ENCODE data around the gene ARRDC3.

The ARRDC3 gene

DNA sequence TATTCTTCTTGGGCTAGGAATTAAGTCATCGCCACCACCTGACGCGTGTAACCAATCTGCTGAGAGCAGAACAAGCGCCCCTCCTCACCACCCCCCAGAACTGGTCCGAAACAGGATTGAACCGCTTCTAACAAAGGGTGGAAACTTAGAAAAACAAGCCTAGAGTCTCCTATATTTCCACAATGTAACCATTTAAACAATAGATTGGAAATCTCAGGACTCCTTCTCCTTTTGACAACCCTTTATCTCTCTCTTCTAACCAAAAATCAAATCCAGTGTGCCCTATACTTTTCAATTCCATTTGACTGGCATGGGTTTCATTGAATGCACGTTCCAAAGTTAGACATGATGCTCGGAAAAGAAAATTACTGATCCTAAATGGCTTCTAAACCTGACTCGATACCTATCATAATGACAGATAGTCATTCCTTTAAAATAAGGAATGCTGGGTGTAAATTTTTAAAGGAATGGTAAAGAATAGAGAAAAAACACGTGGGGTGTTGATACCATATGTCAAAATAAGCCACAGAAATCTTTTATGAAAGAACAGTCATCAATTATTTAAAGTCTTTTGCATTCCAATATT is 1.2 kb downstream of the ARRDC3 start:
- peak; percentile 85 for DNase-seq (ENCODE audit: low read depth)
- peak overlapping the region; percentile 83 for H3K4me3 ChIP-seq (ENCODE audit: low read depth, low read length)
- TF ChIP-seq POLR2A (IDR thresholded peaks at IDR 0.05; ENCODE audit: extremely low read depth, insufficient read length) (peak; percentile 46), MYC (IDR thresholded peaks at IDR 0.05; ENCODE audit: low read depth, low read length) (peak; percentile 54; the same call in 1 of the 2 replicates)
- TF ChIP-seq, protein P1, sequence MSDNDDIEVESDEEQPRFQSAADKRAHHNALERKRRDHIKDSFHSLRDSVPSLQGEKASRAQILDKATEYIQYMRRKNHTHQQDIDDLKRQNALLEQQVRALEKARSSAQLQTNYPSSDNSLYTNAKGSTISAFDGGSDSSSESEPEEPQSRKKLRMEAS (IDR thresholded peaks at IDR 0.05; ENCODE audit: low read depth, low read length), result peak; percentile 43; the same call in 1 of the 2 replicates
- TF ChIP-seq, protein P2, sequence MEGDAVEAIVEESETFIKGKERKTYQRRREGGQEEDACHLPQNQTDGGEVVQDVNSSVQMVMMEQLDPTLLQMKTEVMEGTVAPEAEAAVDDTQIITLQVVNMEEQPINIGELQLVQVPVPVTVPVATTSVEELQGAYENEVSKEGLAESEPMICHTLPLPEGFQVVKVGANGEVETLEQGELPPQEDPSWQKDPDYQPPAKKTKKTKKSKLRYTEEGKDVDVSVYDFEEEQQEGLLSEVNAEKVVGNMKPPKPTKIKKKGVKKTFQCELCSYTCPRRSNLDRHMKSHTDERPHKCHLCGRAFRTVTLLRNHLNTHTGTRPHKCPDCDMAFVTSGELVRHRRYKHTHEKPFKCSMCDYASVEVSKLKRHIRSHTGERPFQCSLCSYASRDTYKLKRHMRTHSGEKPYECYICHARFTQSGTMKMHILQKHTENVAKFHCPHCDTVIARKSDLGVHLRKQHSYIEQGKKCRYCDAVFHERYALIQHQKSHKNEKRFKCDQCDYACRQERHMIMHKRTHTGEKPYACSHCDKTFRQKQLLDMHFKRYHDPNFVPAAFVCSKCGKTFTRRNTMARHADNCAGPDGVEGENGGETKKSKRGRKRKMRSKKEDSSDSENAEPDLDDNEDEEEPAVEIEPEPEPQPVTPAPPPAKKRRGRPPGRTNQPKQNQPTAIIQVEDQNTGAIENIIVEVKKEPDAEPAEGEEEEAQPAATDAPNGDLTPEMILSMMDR (IDR thresholded peaks at IDR 0.05; ENCODE audit: low read depth, low read length), result no peak

DNA sequence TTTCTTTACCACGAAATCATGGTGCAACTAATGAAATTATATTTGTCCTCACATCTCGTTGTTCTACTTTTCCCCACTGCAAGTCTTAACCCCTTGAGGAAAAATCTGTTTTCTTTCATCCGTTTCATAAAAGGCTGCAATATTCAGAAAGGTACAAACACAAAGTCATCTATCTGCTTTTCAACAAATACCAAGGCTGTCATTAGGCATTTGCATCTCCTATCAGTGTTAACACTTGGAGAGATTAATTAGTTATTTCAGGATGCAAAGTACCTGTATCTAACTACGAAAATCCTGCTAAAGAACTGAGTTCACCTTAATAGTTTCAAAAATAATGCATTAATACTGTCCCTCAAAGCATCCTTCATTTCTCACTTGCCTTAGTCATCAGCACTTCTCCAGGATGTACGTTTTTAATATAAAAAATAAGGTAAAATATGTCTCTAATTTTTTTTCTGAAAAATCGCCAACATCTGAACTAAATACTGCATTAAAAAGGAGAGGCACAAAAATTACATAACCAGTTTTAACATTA is 1.8 kb downstream of the ARRDC3 start:
- TF ChIP-seq MYC (IDR thresholded peaks at IDR 0.05; ENCODE audit: low read depth, low read length) (no peak), POLR2A (IDR thresholded peaks at IDR 0.05; ENCODE audit: extremely low read depth, insufficient read length) (no peak)
- TF ChIP-seq, protein P2 (IDR thresholded peaks at IDR 0.05; ENCODE audit: low read depth, low read length), result no peak
- TF ChIP-seq, protein P1 (IDR thresholded peaks at IDR 0.05; ENCODE audit: low read depth, low read length), result no peak
- DNase-seq (ENCODE audit: low read depth), result no peak
- H3K4me3 ChIP-seq (ENCODE audit: low read depth, low read length), result peak overlapping the region; percentile 83

DNA sequence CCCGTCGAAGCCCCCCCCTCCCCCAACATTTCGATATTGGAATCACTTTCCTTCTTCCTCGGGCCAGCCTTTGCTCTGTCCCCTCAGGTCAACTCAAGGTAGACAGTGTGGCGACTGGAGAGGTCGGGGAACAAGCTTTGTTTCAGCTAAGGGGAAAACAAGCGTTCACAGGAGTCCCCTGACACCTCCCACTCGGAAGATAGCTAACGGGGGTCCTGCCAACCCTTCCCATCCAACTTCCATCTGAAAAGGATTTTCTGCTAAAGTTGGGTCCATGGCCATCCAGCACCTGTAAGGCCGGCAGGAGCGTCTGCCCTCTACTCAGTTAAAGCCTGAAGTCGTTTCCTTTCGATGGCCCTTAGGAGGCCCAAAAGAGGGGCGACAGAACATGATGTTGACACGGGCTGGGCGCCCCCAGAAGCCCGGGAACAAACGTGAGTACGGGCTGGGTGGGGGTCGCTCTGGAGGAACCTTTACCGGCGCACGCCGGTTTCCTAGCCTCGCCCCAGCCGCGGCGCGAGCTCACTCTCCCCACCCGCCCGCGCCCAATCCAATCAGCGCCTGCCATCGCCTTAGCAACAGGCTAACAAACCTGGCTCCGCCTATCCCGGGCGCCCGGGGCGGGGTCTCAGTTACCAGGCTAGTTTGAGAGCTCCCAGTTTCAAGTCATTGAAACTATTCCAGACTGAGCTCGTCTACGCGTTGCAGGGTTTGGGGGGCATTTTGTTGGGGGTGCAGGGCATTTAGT is 2.5 kb downstream of the ARRDC3 start:
- DNase-seq (ENCODE audit: low read depth), result peak; percentile 95
- peak; percentile 93 for TF ChIP-seq POLR2A (IDR thresholded peaks at IDR 0.05; ENCODE audit: extremely low read depth, insufficient read length)
- TF ChIP-seq, protein P1 (IDR thresholded peaks at IDR 0.05; ENCODE audit: low read depth, low read length), result no peak
- H3K4me3 ChIP-seq (ENCODE audit: low read depth, low read length), result peak overlapping the region; percentile 83

DNA sequence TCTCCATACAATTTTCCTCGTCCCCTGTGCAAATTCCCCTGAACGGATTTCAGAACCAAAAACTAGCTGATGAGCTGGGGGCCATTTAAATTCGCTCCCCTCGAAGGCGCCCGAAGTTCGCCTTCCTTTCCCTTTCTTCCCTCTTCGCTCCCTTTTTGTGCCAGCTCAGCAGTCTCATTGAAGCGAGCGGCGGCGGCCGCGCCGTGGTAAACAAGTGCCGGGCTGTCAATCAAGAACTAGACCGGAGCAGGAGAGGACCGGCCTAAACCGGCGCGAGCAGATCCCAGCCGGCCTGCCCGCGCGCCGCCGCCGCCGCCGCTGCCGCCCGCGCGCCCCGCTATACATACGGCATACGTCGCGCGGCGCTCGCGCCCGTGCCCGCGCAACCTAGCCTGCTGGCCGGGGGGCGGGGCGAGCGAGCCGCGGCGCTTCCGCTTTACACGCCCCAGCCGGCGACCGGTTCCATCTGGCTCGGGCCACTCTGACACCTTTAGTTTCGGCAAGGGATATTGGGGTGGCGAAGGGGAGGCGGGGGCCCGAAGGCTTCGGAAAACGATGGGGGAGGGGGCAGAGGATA is 3.1 kb downstream of the ARRDC3 start:
- TF ChIP-seq, protein P1 (IDR thresholded peaks at IDR 0.05; ENCODE audit: low read depth, low read length), result no peak
- TF ChIP-seq MYC (IDR thresholded peaks at IDR 0.05; ENCODE audit: low read depth, low read length) (peak; percentile 58), POLR2A (IDR thresholded peaks at IDR 0.05; ENCODE audit: extremely low read depth, insufficient read length) (no peak)
- TF ChIP-seq, protein P2 (IDR thresholded peaks at IDR 0.05; ENCODE audit: low read depth, low read length), result no peak
- peak overlapping the region; percentile 83 for H3K4me3 ChIP-seq (ENCODE audit: low read depth, low read length)
- peak; percentile 94 for DNase-seq (ENCODE audit: low read depth)

DNA sequence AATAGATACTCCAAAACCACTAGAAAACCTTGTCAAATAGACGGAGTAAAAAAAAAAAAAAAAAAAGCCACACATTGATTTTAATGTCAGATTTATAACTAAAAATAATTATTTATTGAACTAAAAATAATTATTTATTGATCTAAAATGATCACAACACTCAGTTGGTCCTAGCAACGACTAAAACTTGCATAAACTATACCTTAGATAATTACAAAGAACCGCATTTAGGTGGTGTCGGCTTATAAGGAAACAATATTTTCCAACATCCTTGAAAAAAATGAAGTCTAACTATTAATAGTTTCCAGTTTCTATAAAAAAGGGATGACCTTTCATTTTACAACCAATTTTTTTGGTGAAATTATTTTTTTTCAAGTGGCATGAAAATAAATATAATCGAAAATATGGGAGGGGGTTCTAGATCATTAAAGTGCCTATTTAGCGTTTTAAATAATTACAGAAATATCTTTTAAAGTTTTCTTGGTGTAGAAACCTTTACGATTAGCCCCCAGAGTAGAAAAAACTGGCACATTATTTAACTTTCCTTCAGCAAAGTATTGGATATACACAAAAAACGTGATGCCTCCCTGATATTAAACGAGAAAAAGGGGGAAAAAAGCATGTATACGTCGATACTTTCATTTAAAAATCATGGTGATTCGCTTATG is 3.7 kb downstream of the ARRDC3 start:
- peak overlapping the region; percentile 83 for H3K4me3 ChIP-seq (ENCODE audit: low read depth, low read length)
- no peak for DNase-seq (ENCODE audit: low read depth)
- TF ChIP-seq, protein P1 (IDR thresholded peaks at IDR 0.05; ENCODE audit: low read depth, low read length), result no peak
- TF ChIP-seq, protein P2 (IDR thresholded peaks at IDR 0.05; ENCODE audit: low read depth, low read length), result no peak
- no peak for TF ChIP-seq POLR2A (IDR thresholded peaks at IDR 0.05; ENCODE audit: extremely low read depth, insufficient read length)
- TF ChIP-seq MYC (IDR thresholded peaks at IDR 0.05; ENCODE audit: low read depth, low read length), result no peak
